NCI-H345 treated with DMSO at 0.1 percent for 48 hours (cell line): ENCODE data around the gene PANX2.

Source experiments
- DNase-seq: peaks from one replicate; lab custom pipeline; 2025; ENCODE audit not compliant: unreplicated experiment; lab: John Stamatoyannopoulos, UW

The PANX2 gene

DNA sequence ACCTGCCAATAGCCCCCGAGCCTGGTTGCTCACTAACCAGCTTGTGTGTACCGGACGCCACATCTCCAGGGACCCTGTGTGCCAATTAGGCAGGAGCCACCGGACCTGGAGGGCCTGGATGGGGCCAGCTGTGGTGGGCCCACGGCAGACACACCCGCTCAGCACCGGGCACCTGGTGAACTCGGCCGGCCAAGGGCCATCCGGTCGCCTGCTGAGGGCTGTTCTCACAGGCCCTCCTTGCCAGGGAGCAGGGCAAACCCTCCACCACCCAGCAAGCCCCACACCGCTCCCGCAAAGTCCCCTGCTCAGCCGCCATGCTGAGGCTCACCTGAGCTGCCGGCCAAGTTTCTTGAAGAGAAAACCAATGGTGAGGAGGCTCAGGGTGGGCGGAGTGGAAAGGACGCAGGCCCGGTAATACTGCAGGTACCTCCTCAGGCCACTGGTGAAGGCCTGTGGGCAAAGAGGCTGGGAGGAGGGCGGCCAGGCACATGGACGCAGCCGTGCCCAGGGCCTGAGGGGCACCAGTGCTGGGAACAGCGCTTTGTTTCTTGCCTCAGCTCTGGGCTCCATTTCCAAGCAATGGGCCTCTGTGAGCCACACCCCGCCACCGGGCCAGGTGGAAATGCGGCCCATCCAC is 57.2 kb downstream of the PANX2 start:
- no peak for DNase-seq

- no peak for DNase-seq
Measured at GRCh38 chr22:50228366-50228765, 57.8 kb downstream of the PANX2 start.

GRCh38 chr22:50229370-50229769 is 58.8 kb downstream of the PANX2 start:
- DNase-seq: no peak
